GM19324 (cell line): ENCODE measurements around the gene NEU3.

Experiments used
- ATAC-seq: cut with Tn5 transposase; IDR thresholded peaks from one replicate; pipeline ENCODE4 v1.9.1; 2021; ENCODE audit warnings: mild to moderate bottlenecking, moderate library complexity; ENCODE audit not compliant: unreplicated experiment, low FRiP score

NEU3 gene

GRCh38 chr11:75055511-75055910 is 66.8 kb downstream of the NEU3 start:
- no peak for ATAC-seq

DNA sequence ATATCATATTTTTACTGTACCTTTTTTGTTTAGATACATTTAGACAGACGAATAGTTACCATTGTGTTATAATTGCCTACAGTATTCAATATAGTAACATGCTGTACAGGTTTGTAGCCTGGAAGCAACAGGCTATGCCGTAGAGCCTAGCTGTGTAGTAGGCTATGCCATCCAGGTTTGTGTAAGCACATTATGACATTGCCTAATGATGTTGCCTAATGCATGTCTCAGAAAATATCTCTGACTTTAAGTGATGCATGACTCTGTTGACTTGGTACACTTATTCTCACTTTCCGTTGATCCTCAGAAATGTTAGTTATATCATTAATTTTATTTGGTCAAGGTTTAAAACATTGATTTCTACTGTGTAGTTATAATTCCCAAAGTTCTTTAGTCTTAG is 68.1 kb downstream of the NEU3 start:
- no peak for ATAC-seq

DNA sequence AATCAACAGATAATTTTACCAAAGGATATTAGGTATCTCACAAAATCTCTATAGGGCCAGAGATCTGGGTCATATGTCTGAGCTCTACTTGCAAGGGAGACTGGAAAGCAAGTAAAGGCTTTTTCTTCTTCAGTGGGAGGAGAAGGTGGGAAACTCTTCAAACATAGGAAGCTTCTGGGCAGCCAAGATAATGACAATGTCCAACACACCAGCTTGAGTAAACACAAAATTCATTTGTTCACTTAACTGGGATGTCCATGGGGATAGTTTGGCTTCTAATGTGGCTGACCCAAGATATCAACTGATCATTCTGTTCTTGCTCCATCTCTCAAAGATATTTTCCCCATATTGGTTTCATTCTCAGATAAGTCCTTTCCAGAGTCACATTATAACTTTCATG is 70.6 kb downstream of the NEU3 start:
- no peak for ATAC-seq

DNA sequence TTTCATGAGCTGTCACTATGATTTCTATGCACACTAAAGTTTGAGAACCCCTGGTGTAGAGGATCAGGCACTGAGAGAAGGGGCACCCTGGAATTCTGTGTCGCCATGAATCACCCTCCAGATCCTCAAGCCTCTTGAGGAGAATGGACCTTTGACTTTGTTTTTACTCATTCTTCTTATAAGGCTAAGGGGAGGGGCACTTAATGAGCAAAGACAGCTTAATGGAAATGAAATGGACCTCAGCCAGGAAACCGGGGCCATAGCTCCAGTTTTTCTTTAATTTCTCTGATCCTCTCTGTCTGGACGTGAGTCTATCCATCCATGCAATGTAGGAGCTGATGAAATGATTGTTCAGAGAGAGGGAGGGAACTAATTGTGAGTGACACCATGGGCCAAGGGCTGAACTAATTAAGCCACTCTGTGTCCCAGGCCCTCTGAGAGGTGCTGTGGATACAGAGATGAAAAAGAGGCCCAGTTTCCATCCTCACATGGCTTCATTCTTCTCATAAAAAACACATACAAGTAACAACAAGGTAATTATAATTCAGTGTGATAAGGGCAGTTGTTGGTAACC is 75.1 kb downstream of the NEU3 start:
- ATAC-seq: no peak

DNA sequence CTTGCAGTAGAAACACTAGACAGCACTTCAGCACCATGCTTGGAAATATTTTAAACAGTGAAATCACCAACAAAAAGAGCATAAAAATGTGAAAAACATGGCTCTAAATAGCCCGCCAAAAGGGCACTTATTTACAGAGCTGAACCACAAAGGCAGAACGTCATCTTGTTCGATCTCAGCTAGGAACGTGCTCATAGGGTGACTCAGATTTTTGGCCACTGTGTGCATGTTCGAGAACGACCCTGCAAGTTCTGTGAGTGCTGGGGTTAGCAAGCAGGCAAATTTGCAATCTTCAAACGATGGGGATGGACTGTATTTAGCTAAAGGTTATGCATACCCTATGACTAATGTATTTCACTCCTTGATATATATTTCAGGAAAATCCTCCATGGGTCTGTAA is 77.3 kb downstream of the NEU3 start:
- no peak for ATAC-seq
